ENCODE results near the gene PCNX3.

GRCh38 chr11:65588199-65589054 lies 27.1 kb upstream of the PCNX3 start:
- TF ChIP-seq CTCF (IDR thresholded peaks at IDR 0.05; ENCODE audit: extremely low read depth in 1 of 2, insufficient read depth in 1 of 2, low read depth in 1 of 2, low read length in 2 of 2) (peak; percentile 63 to 73), GATA2 (IDR thresholded peaks at IDR 0.05; ENCODE audit: insufficient read depth, insufficient read length, low read depth, low read length) (no peak), POLR2AphosphoS5 (IDR thresholded peaks at IDR 0.05; ENCODE audit: insufficient read depth, low read depth, low read length) (no peak), MAX (IDR thresholded peaks at IDR 0.05; ENCODE audit: insufficient read depth, insufficient read length) (no peak), POLR2A (IDR thresholded peaks at IDR 0.05; ENCODE audit: low read depth, low read length) (no peak), EZH2 (IDR thresholded peaks at IDR 0.05; ENCODE audit: borderline replicate concordance, low read depth, low read length, severe bottlenecking) (no peak), FOS (IDR thresholded peaks at IDR 0.05; ENCODE audit: borderline replicate concordance, insufficient read depth, low read length) (no peak), MYC (IDR thresholded peaks at IDR 0.05; ENCODE audit: low read depth, low read length) (no peak), JUN (IDR thresholded peaks at IDR 0.05; ENCODE audit: borderline replicate concordance, insufficient read depth, insufficient read length, low read depth) (no peak)
